ENCODE results near the gene AK5. TPM values are rescaled to one million over a fixed set of nuclear protein-coding genes. Genes with fewer than 3 reads are reported as not detected.
"Not testable (repeated sequence)": the region's sequence is repeated elsewhere in the genome, so short reads cannot be mapped to it uniquely, and the experiment has no call there.

The AK5 gene
- total RNA-seq, 1 experiment from 2014 or later, result 3.8 TPM

- Histone ChIP-seq H3K79me2 (ENCODE audit: low read length) (no peaks in the 10 kb centered on the region), H3K4me1 (ENCODE audit: insufficient read depth, low read length) (no peaks in the 10 kb centered on the region), H4K20me1 (ENCODE audit: low read length) (no peaks in the 10 kb centered on the region), H3K27me3 (ENCODE audit: low read length) (no peaks in the 10 kb centered on the region), H3F3A (ENCODE audit: low read length, unreplicated experiment) (no peaks in the 10 kb centered on the region), H3K9me2 (replicated peaks; ENCODE audit: low read length) (no peaks in the 10 kb centered on the region), H3K9ac (ENCODE audit: low read length) (no peak overlapping the region), H3K27ac (ENCODE audit: low read length) (no peak overlapping the region), H2AFZ (ENCODE audit: low read length) (no peak overlapping the region), H3K4me2 (ENCODE audit: low read length) (no peak overlapping the region), H3K36me3 (ENCODE audit: low read depth, low read length) (no peaks in the 10 kb centered on the region), H3K4me3 (ENCODE audit: low read length) (no peak overlapping the region), H3K9me3 (ENCODE audit: low read length) (no peaks in the 10 kb centered on the region)
- POLR2A ChIA-PET (ENCODE audit: unreplicated experiment), result no interaction called here
- CTCF ChIA-PET, result no interaction called here
- BruUV-seq (replicated peaks), result no TSS peak
- TF ChIP-seq EZH2phosphoT487 (IDR thresholded peaks at IDR 0.05; ENCODE audit: borderline replicate concordance, low read length) (no peak), EZH2 (IDR thresholded peaks at IDR 0.05; ENCODE audit: low read length, unreplicated experiment) (no peak)
- TF ChIP-seq, protein P1, sequence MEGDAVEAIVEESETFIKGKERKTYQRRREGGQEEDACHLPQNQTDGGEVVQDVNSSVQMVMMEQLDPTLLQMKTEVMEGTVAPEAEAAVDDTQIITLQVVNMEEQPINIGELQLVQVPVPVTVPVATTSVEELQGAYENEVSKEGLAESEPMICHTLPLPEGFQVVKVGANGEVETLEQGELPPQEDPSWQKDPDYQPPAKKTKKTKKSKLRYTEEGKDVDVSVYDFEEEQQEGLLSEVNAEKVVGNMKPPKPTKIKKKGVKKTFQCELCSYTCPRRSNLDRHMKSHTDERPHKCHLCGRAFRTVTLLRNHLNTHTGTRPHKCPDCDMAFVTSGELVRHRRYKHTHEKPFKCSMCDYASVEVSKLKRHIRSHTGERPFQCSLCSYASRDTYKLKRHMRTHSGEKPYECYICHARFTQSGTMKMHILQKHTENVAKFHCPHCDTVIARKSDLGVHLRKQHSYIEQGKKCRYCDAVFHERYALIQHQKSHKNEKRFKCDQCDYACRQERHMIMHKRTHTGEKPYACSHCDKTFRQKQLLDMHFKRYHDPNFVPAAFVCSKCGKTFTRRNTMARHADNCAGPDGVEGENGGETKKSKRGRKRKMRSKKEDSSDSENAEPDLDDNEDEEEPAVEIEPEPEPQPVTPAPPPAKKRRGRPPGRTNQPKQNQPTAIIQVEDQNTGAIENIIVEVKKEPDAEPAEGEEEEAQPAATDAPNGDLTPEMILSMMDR (conservative IDR thresholded peaks at IDR 0.05; ENCODE audit: low read depth, low read length), result no peak
- DNase-seq (no peak), ATAC-seq (no peak)
- intact Hi-C loops (cut with micrococcal nuclease), result no loop called here
These were observed 123.4 kb downstream of the AK5 start for GRCh38 chr1:77405186-77405585.

DNA sequence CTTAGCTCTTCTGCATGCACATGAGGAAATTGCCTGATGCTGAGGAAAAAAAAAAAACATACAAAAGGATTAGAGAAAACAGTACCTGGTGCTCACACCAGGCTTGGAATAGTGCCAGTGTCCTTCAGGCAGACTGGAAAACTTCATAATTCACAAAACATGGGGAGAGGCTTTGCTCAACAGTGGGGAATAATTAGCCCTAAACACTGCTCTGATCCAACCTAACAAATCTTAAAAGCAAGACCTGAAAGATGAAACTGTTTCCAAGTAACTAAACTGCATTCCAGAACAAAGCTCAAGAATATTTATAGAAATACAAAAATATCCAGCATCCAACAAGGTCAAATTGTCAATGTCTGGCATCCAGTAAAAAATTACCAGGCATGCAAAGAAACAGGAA lies 124.8 kb downstream of the AK5 start:
- no peaks in the 10 kb centered on the region for H3K9me3 ChIP-seq (ENCODE audit: low read length)
- CTCF ChIA-PET, result no interaction called here

DNA sequence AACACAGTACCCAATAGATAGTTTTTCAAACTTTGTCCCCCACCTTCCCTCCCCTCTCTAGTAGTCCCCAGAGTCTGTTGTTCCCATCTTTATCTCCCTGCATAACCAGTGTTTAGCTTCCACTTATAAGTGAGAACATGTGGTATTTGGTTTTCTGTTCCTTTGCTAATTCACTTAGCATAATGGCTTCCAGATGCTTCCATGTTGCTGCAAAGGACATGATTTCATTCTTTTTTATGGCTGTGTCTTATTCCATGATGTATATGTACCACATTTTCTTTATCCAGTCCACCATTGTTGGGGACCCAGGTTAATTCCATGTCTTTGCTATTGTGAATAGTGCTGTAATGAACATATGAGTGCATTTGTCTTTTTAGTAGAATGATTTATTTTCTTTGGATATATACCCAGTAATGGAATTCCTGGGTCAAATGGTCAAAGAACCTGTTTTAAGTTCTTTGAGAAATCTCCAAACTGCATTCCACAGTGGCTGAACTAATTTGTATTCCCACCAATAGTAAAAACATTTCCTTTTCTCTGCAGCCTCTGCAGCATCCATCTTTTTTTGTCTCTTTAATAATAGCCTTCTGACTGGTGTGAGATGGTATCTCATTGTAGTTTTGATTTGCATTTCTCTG lies 126.0 kb downstream of the AK5 start:
- no peaks in the 10 kb centered on the region for H4K20me1 ChIP-seq (ENCODE audit: low read length)
- TF ChIP-seq EZH2 (IDR thresholded peaks at IDR 0.05; ENCODE audit: low read length, unreplicated experiment) (no peak), EZH2phosphoT487 (IDR thresholded peaks at IDR 0.05; ENCODE audit: borderline replicate concordance, low read length) (no peak)
- TF ChIP-seq, protein P1 (conservative IDR thresholded peaks at IDR 0.05; ENCODE audit: low read depth, low read length), result no peak
- H3K9me2 ChIP-seq (replicated peaks; ENCODE audit: low read length), result no peaks in the 10 kb centered on the region
- H3K4me3 ChIP-seq (ENCODE audit: low read length), result no peak overlapping the region
- no peak overlapping the region for H3K9ac ChIP-seq (ENCODE audit: low read length)
- CTCF ChIA-PET, result no interaction called here
- no peak overlapping the region for H3K4me2 ChIP-seq (ENCODE audit: low read length)
- DNase-seq, result peak; percentile 34
- H3K79me2 ChIP-seq (ENCODE audit: low read length), result no peaks in the 10 kb centered on the region
- H3K9me3 ChIP-seq (ENCODE audit: low read length), result no peaks in the 10 kb centered on the region
- intact Hi-C loops (cut with micrococcal nuclease), result no loop called here
- H3K4me1 ChIP-seq (ENCODE audit: insufficient read depth, low read length), result peaks cover 15% of the 10 kb centered on the region
- ATAC-seq, result no peak
- POLR2A ChIA-PET (ENCODE audit: unreplicated experiment), result no interaction called here
- H3K27me3 ChIP-seq (ENCODE audit: low read length), result no peaks in the 10 kb centered on the region
- H3F3A ChIP-seq (ENCODE audit: low read length, unreplicated experiment), result no peaks in the 10 kb centered on the region
- H3K27ac ChIP-seq (ENCODE audit: low read length), result no peak overlapping the region
- H3K36me3 ChIP-seq (ENCODE audit: low read depth, low read length), result no peaks in the 10 kb centered on the region
- BruUV-seq (replicated peaks), result no TSS peak
- H2AFZ ChIP-seq (ENCODE audit: low read length), result no peak overlapping the region

More for the DNA sequence above, 124.8 kb downstream of the AK5 start:
- H3K9ac ChIP-seq (ENCODE audit: low read length), result no peak overlapping the region
- no peaks in the 10 kb centered on the region for H4K20me1 ChIP-seq (ENCODE audit: low read length)
- peaks cover 4% of the 10 kb centered on the region for H3K4me1 ChIP-seq (ENCODE audit: insufficient read depth, low read length)
- BruUV-seq (replicated peaks), result no TSS peak
- no peaks in the 10 kb centered on the region for H3K27me3 ChIP-seq (ENCODE audit: low read length)
- no peaks in the 10 kb centered on the region for H3K79me2 ChIP-seq (ENCODE audit: low read length)
- POLR2A ChIA-PET (ENCODE audit: unreplicated experiment), result no interaction called here
- no peak overlapping the region for H3K4me2 ChIP-seq (ENCODE audit: low read length)
- DNase-seq, result peak; percentile 31
- no peak overlapping the region for H2AFZ ChIP-seq (ENCODE audit: low read length)
- H3F3A ChIP-seq (ENCODE audit: low read length, unreplicated experiment), result no peaks in the 10 kb centered on the region
- no peak overlapping the region for H3K27ac ChIP-seq (ENCODE audit: low read length)
- no peak overlapping the region for H3K4me3 ChIP-seq (ENCODE audit: low read length)
- TF ChIP-seq EZH2phosphoT487 (IDR thresholded peaks at IDR 0.05; ENCODE audit: borderline replicate concordance, low read length), result no peak
- TF ChIP-seq, protein P1 (conservative IDR thresholded peaks at IDR 0.05; ENCODE audit: low read depth, low read length), result no peak
- no peak for TF ChIP-seq EZH2 (IDR thresholded peaks at IDR 0.05; ENCODE audit: low read length, unreplicated experiment)
- no peaks in the 10 kb centered on the region for H3K9me2 ChIP-seq (replicated peaks; ENCODE audit: low read length)
- no peaks in the 10 kb centered on the region for H3K36me3 ChIP-seq (ENCODE audit: low read depth, low read length)
- no peak for ATAC-seq
- intact Hi-C loops (cut with micrococcal nuclease), result no loop called here

DNA sequence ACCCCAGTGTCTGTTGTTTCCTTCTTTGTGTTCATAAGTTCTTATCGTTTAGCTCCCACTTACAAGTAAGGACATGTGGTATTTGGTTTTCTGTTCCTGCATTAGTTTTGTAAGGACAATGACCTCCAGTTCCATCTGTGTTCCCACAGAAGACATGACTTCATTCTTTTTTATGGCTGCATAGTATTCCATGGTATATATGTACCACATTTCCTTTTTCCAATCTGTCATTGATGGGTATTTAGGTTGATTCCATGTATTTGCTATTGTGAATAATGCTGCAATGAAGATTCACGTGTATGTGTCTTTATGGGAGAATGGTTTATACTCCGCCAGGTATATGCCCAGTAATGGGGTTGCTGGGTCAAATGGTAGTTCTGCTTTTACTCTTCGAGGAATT lies 127.1 kb downstream of the AK5 start:
- H3K27me3 ChIP-seq (ENCODE audit: low read length); H3K36me3 ChIP-seq (ENCODE audit: low read depth, low read length); H4K20me1 ChIP-seq (ENCODE audit: low read length); POLR2A ChIA-PET (ENCODE audit: unreplicated experiment); ATAC-seq; H2AFZ ChIP-seq (ENCODE audit: low read length); DNase-seq; H3K4me3 ChIP-seq (ENCODE audit: low read length); H3K4me2 ChIP-seq (ENCODE audit: low read length); H3K79me2 ChIP-seq (ENCODE audit: low read length); CTCF ChIA-PET; H3K27ac ChIP-seq (ENCODE audit: low read length); H3K9ac ChIP-seq (ENCODE audit: low read length); BruUV-seq (replicated peaks); H3K9me3 ChIP-seq (ENCODE audit: low read length); intact Hi-C loops (cut with micrococcal nuclease); H3K9me2 ChIP-seq (replicated peaks; ENCODE audit: low read length); H3F3A ChIP-seq (ENCODE audit: low read length, unreplicated experiment): not testable (repeated sequence)
- peaks cover 22% of the 10 kb centered on the region for H3K4me1 ChIP-seq (ENCODE audit: insufficient read depth, low read length)
